ENCODE data around the gene CC2D2B. TPM values are rescaled to one million over a fixed set of nuclear protein-coding genes. Genes with fewer than 3 reads are reported as not detected.

Gene CC2D2B
- total and polyA plus RNA-seq, 2 of the 13 experiments (the other 11 are each of a cell fraction or from before 2014, with no cell fraction given), result 0.20 TPM; not detected in 1

DNA sequence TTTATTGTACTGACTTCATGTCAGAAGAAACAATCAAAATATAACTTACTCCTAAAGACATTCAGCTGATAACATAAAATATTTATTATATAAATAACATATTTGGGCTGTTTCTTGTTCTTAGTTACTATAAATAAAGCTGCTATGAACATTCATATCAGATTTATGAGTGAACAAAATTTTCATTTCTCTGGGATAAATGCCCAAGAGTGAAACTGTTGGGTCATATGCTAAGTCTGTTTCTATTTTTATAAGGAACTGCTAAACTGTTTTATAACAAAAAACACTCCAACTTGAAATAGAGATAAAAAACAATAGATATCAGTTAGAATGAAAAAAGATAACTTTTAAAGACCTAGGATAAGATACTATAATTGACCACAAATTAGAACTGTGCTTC, 26.5 kb upstream of the CC2D2B start:
- H3K4me3 ChIP-seq (replicated peaks in 1 of 3; ENCODE audit: insufficient read depth in 1 of 3, low read depth in 2 of 3, low read length in 3 of 3), result no peak overlapping the region
- intact Hi-C loops (cut with micrococcal nuclease; ENCODE audit: unreplicated experiment), result no loop called here
- H3K79me2 ChIP-seq (ENCODE audit: insufficient read depth, low read length), result no peaks in the 10 kb centered on the region
- no TSS peak for BruUV-seq (replicated peaks)
- no peak overlapping the region for H2AFZ ChIP-seq (ENCODE audit: low read length)
- in situ Hi-C loops (cut with HindIII; ENCODE audit: extremely low pct_ligation_motif_present, low pct_unique_long_range_greater_than_20kb), result no loop called here
- no peaks in the 10 kb centered on the region for H3K4me1 ChIP-seq (ENCODE audit: insufficient read depth, low read length)
- no peaks in the 10 kb centered on the region for H4K20me1 ChIP-seq (ENCODE audit: insufficient read depth, low read length)
- H3K36me3 ChIP-seq (replicated peaks in 1 of 2; ENCODE audit: control insufficient read depth in 1 of 2, insufficient read depth in 2 of 2, low read length in 2 of 2), result no peaks in the 10 kb centered on the region; a peak in 2 of 5 replicates
- CTCF ChIA-PET (ENCODE audit: low intra/inter-chr PET ratio, low total read pairs), result no interaction called here
- no peak for FAIRE-seq
- H3K4me2 ChIP-seq (ENCODE audit: low read depth, low read length), result no peak overlapping the region
- no peaks in the 10 kb centered on the region; a peak in 1 of 5 replicates for H3K27me3 ChIP-seq (ENCODE audit: control insufficient read depth in 1 of 2, insufficient read depth in 2 of 2, low read length in 2 of 2)
- no peak for TF ChIP-seq HDAC1 (CRISPR knock-in tag; IDR thresholded peaks at IDR 0.05)
- no peak for TF ChIP-seq FOSL1 (CRISPR knock-in tag; IDR thresholded peaks at IDR 0.05; ENCODE audit: borderline replicate concordance)
- no peak for TF ChIP-seq ZNF614 (CRISPR knock-in tag; IDR thresholded peaks at IDR 0.05; ENCODE audit: borderline replicate concordance)
- no peak for TF ChIP-seq NCOA5 (CRISPR knock-in tag; IDR thresholded peaks at IDR 0.05)
- H3K9me3 ChIP-seq (ENCODE audit: low read length), result no peaks in the 10 kb centered on the region
- POLR2A ChIA-PET, result no interaction called here
- no peak overlapping the region for H3K9ac ChIP-seq (ENCODE audit: insufficient read depth, low read depth, low read length)
- DNase-seq (ENCODE audit: low spot score), result no peak
- H3K27ac ChIP-seq (ENCODE audit: extremely low read length, insufficient read depth, low read length), result no peak overlapping the region
- no peak for ATAC-seq

DNA sequence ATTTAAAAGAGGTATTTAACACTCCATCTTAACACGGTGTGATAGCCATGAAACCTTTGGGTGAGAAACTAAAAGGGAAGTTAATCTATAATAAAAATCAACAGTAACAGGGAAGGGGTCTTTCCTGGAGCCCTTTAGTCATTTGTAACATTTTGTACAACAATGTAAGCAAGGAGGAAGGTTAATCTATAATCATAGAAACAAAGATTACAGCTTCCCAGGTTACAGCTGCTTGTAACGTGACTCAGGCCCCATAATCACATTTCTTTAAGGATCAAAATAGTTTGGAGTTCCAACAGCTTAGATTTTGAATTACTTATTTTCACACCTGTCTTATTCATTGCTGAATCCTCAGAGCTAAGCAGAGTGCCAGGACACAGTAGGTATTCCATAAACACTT, 17.9 kb upstream of the CC2D2B start:
- in situ Hi-C loops (cut with HindIII; ENCODE audit: extremely low pct_ligation_motif_present, low pct_unique_long_range_greater_than_20kb) (no loop called here), intact Hi-C loops (cut with micrococcal nuclease; ENCODE audit: unreplicated experiment) (no loop called here)
- H3K9me3 ChIP-seq (ENCODE audit: low read length), result no peaks in the 10 kb centered on the region
- no peaks in the 10 kb centered on the region; the same call in 1 of the 2 replicates for H3K4me1 ChIP-seq (ENCODE audit: insufficient read depth, low read length)
- H3K79me2 ChIP-seq (ENCODE audit: insufficient read depth, low read length), result no peaks in the 10 kb centered on the region
- DNase-seq (ENCODE audit: low spot score) (no peak), ATAC-seq (no peak), FAIRE-seq (no peak)
- WGBS (ENCODE audit: low lambda C conversion rate), result 90% methylated on average over 2 of the region's 2 CpGs
- no peak overlapping the region for H3K4me3 ChIP-seq (replicated peaks in 1 of 3; ENCODE audit: insufficient read depth in 1 of 3, low read depth in 2 of 3, low read length in 3 of 3)
- no peak overlapping the region for H2AFZ ChIP-seq (ENCODE audit: low read length)
- ChIA-PET CTCF (ENCODE audit: low intra/inter-chr PET ratio, low total read pairs) (no interaction called here), POLR2A (no interaction called here)
- H4K20me1 ChIP-seq (ENCODE audit: insufficient read depth, low read length), result no peaks in the 10 kb centered on the region
- no peak overlapping the region for H3K9ac ChIP-seq (ENCODE audit: insufficient read depth, low read depth, low read length)
- TF ChIP-seq, protein P1, sequence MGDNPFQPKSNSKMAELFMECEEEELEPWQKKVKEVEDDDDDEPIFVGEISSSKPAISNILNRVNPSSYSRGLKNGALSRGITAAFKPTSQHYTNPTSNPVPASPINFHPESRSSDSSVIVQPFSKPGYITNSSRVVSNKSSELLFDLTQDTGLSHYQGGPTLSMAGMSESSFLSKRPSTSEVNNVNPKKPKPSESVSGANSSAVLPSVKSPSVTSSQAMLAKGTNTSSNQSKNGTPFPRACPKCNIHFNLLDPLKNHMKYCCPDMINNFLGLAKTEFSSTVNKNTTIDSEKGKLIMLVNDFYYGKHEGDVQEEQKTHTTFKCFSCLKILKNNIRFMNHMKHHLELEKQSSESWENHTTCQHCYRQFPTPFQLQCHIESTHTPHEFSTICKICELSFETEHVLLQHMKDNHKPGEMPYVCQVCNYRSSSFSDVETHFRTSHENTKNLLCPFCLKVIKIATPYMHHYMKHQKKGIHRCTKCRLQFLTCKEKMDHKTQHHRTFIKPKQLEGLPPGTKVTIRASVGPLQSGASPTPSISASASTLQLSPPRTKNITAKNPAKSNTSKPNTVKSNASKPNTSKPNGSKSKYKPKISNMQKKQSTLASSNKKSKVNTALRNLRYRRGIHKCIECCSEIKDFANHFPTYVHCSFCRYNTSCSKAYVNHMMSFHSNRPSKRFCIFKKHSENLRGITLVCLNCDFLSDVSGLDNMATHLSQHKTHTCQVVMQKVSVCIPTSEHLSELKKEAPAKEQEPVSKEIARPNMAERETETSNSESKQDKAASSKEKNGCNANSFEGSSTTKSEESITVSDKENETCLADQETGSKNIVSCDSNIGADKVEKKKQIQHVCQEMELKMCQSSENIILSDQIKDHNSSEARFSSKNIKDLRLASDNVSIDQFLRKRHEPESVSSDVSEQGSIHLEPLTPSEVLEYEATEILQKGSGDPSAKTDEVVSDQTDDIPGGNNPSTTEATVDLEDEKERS (CRISPR knock-in tag; IDR thresholded peaks at IDR 0.05), result no peak
- TF ChIP-seq GTF3A (CRISPR knock-in tag; conservative IDR thresholded peaks at IDR 0.05), result no peak
- no peak for TF ChIP-seq RAD21 (CRISPR knock-in tag; IDR thresholded peaks at IDR 0.05)
- TF ChIP-seq, protein P2, sequence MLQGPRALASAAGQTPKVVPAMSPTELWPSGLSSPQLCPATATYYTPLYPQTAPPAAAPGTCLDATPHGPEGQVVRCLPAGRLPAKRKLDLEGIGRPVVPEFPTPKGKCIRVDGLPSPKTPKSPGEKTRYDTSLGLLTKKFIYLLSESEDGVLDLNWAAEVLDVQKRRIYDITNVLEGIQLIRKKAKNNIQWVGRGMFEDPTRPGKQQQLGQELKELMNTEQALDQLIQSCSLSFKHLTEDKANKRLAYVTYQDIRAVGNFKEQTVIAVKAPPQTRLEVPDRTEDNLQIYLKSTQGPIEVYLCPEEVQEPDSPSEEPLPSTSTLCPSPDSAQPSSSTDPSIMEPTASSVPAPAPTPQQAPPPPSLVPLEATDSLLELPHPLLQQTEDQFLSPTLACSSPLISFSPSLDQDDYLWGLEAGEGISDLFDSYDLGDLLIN (CRISPR knock-in tag; IDR thresholded peaks at IDR 0.05; ENCODE audit: borderline replicate concordance), result no peak
- TF ChIP-seq, protein P3, sequence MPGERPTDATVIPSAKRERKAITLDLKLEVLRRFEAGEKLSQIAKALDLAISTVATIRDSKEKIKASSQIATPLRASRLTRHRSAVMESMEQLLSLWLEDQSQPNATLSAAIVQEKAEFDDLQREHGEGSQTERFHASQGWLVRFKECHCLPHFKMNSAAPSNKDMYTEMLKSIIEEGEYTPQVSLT (CRISPR knock-in tag; IDR thresholded peaks at IDR 0.05; ENCODE audit: borderline replicate concordance, low read depth), result no peak
- TF ChIP-seq, protein P4, sequence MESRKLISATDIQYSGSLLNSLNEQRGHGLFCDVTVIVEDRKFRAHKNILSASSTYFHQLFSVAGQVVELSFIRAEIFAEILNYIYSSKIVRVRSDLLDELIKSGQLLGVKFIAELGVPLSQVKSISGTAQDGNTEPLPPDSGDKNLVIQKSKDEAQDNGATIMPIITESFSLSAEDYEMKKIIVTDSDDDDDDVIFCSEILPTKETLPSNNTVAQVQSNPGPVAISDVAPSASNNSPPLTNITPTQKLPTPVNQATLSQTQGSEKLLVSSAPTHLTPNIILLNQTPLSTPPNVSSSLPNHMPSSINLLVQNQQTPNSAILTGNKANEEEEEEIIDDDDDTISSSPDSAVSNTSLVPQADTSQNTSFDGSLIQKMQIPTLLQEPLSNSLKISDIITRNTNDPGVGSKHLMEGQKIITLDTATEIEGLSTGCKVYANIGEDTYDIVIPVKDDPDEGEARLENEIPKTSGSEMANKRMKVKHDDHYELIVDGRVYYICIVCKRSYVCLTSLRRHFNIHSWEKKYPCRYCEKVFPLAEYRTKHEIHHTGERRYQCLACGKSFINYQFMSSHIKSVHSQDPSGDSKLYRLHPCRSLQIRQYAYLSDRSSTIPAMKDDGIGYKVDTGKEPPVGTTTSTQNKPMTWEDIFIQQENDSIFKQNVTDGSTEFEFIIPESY (CRISPR knock-in tag; IDR thresholded peaks at IDR 0.05), result no peak
- TF ChIP-seq ZNF781 (CRISPR knock-in tag; IDR thresholded peaks at IDR 0.05; ENCODE audit: borderline replicate concordance, not compliant biosample characterization), result no peak
- TF ChIP-seq GATAD1 (CRISPR knock-in tag; IDR thresholded peaks at IDR 0.05), result no peak
- peaks cover 0 to 10% of the 10 kb centered on the region in 2 experiments; a peak in 2 of 5 replicates for H3K36me3 ChIP-seq (replicated peaks in 1 of 2; ENCODE audit: control insufficient read depth in 1 of 2, insufficient read depth in 2 of 2, low read length in 2 of 2)
- H3K4me2 ChIP-seq (ENCODE audit: low read depth, low read length), result no peak overlapping the region
- BruUV-seq (replicated peaks), result no TSS peak
- H3K27me3 ChIP-seq (ENCODE audit: control insufficient read depth in 1 of 2, insufficient read depth in 2 of 2, low read length in 2 of 2), result no peaks in the 10 kb centered on the region
- no peak overlapping the region for H3K27ac ChIP-seq (ENCODE audit: extremely low read length, insufficient read depth, low read length)
